ENCODE data around the gene CLTCL1. TPM values are rescaled to one million over a fixed set of nuclear protein-coding genes. Genes with fewer than 3 reads are reported as not detected.
A peak's percentile ranks its signal among the peaks of the same experiment; 100 is the strongest.
"Not testable (repeated sequence)": the region's sequence is repeated elsewhere in the genome, so short reads cannot be mapped to it uniquely, and the experiment has no call there.

CLTCL1 gene
- polyA plus RNA-seq, 1 donor, result 2.2 TPM

DNA sequence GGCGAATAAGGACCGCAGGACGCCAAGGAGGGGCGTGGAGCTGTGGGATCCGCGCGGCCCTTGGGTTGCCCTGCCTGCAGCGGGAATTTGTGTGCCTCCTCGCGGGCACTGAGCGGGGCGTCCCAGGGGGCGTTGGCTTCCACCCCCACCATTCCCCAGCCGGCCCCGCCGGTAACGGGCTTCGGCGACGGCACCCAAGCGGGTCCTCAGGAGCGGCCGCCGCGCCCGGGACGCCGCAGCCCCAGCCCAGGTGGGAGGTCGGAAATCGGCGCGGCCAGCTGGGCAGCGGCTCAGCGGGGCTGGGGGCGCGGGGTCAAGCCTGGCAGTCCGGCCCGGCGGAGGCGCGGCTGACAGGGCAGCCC is 320 bp downstream of the CLTCL1 start:
- no peaks in the 10 kb centered on the region for H3K36me3 ChIP-seq (ENCODE audit: control insufficient read depth, insufficient read depth, low read length)
- no CpG with 5 or more reads among the region's 41 CpGs for WGBS (ENCODE audit: insufficient coverage, low lambda C conversion rate)
- peaks cover 5% of the 10 kb centered on the region for H3K9me3 ChIP-seq (ENCODE audit: control insufficient read depth, low read depth, low read length)
- H3K4me3 ChIP-seq (ENCODE audit: low read length), result peak overlapping the region; percentile 51
- peaks cover 16% of the 10 kb centered on the region for H3K27me3 ChIP-seq (ENCODE audit: control insufficient read depth, insufficient read depth, low read length)
- no peak overlapping the region for H3K27ac ChIP-seq (ENCODE audit: low read length)
- peak in 1 of 2 donors; percentile 27 for DNase-seq
- H3K4me1 ChIP-seq (ENCODE audit: control insufficient read depth, insufficient read depth, low read length), result peaks cover 4% of the 10 kb centered on the region

GRCh38 chr22:19290400-19291217 is 910 bp downstream of the CLTCL1 start:
- Histone ChIP-seq H3K4me3 (ENCODE audit: low read length) (peak overlapping the region; percentile 51), H3K36me3 (ENCODE audit: control insufficient read depth, insufficient read depth, low read length) (no peaks in the 10 kb centered on the region), H3K9me3 (ENCODE audit: control insufficient read depth, low read depth, low read length) (peaks cover 5% of the 10 kb centered on the region), H3K4me1 (ENCODE audit: control insufficient read depth, insufficient read depth, low read length) (peaks cover 4% of the 10 kb centered on the region), H3K27ac (ENCODE audit: low read length) (no peak overlapping the region), H3K27me3 (ENCODE audit: control insufficient read depth, insufficient read depth, low read length) (peaks cover 16% of the 10 kb centered on the region)
- peak in 1 of 2 donors; percentile 13 for DNase-seq
- WGBS (ENCODE audit: insufficient coverage, low lambda C conversion rate), result no CpG with 5 or more reads among the region's 27 CpGs

DNA sequence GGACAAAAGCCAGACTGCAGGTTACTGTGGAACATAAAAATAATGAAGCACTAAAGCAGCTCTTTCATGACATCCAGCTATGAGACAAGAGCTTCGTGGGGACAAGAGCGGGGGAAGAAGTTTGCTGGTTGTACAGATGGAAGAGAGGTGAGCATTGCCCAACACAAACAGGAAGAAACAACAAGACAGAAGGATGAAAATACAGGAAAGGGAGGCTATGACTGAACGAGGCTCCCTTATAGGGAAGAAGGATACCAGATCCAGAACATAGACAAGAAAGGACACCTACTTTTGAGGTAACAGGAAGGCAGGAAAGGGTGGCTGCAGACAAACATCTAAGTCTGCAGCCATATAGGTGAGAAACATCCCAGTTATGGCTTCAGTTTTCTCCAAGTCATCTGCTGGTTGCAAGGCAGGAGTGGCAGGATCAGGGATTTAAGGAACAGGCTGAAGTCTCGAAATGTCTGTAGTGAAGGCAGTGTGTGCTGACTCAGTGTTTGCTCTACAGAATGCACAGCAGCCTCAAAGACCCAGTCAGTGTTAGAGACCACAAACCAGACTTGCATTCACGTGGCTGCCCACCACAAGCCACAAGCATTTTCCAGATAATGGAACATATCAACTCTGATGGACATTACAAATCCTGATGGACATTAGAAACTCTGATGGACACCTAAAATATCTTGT is 1.9 kb downstream of the CLTCL1 start:
- Histone ChIP-seq H3K27me3 (ENCODE audit: control insufficient read depth, insufficient read depth, low read length) (peaks cover 16% of the 10 kb centered on the region), H3K36me3 (ENCODE audit: control insufficient read depth, insufficient read depth, low read length) (no peaks in the 10 kb centered on the region), H3K27ac (ENCODE audit: low read length) (no peak overlapping the region), H3K4me3 (ENCODE audit: low read length) (no peak overlapping the region), H3K9me3 (ENCODE audit: control insufficient read depth, low read depth, low read length) (peaks cover 5% of the 10 kb centered on the region), H3K4me1 (ENCODE audit: control insufficient read depth, insufficient read depth, low read length) (peaks cover 4% of the 10 kb centered on the region)
- WGBS (ENCODE audit: insufficient coverage, low lambda C conversion rate), result 83% methylated on average over 2 of the region's 5 CpGs
- no peak for DNase-seq

GRCh38 chr22:19287889-19288288 is 3.6 kb downstream of the CLTCL1 start:
- WGBS (ENCODE audit: insufficient coverage, low lambda C conversion rate), result 60% methylated on average over 1 of the region's 4 CpGs
- no peak for DNase-seq

GRCh38 chr22:19287076-19287707 is 4.3 kb downstream of the CLTCL1 start:
- Histone ChIP-seq H3K27ac (ENCODE audit: low read length) (no peak overlapping the region), H3K36me3 (ENCODE audit: control insufficient read depth, insufficient read depth, low read length) (no peaks in the 10 kb centered on the region), H3K4me3 (ENCODE audit: low read length) (no peak overlapping the region), H3K4me1 (ENCODE audit: control insufficient read depth, insufficient read depth, low read length) (no peaks in the 10 kb centered on the region), H3K9me3 (ENCODE audit: control insufficient read depth, low read depth, low read length) (peaks cover 5% of the 10 kb centered on the region), H3K27me3 (ENCODE audit: control insufficient read depth, insufficient read depth, low read length) (peaks cover 16% of the 10 kb centered on the region)
- no CpG with 5 or more reads among the region's 5 CpGs for WGBS (ENCODE audit: insufficient coverage, low lambda C conversion rate)
- DNase-seq, result no peak

More at GRCh38 chr22:19287889-19288288, 3.6 kb downstream of the CLTCL1 start:
- H3K27me3 ChIP-seq (ENCODE audit: control insufficient read depth, insufficient read depth, low read length), result peaks cover 16% of the 10 kb centered on the region
- peaks cover 5% of the 10 kb centered on the region for H3K9me3 ChIP-seq (ENCODE audit: control insufficient read depth, low read depth, low read length)
- H3K4me3 ChIP-seq (ENCODE audit: low read length), result no peak overlapping the region
- H3K4me1 ChIP-seq (ENCODE audit: control insufficient read depth, insufficient read depth, low read length), result peaks cover 4% of the 10 kb centered on the region
- no peaks in the 10 kb centered on the region for H3K36me3 ChIP-seq (ENCODE audit: control insufficient read depth, insufficient read depth, low read length)
- no peak overlapping the region for H3K27ac ChIP-seq (ENCODE audit: low read length)

GRCh38 chr22:19285831-19286230 is 5.7 kb downstream of the CLTCL1 start:
- Histone ChIP-seq H3K27me3 (ENCODE audit: control insufficient read depth, insufficient read depth, low read length) (peaks cover 12% of the 10 kb centered on the region), H3K4me1 (ENCODE audit: control insufficient read depth, insufficient read depth, low read length) (no peaks in the 10 kb centered on the region), H3K9me3 (ENCODE audit: control insufficient read depth, low read depth, low read length) (peaks cover 2% of the 10 kb centered on the region), H3K27ac (ENCODE audit: low read length) (no peak overlapping the region), H3K4me3 (ENCODE audit: low read length) (no peak overlapping the region), H3K36me3 (ENCODE audit: control insufficient read depth, insufficient read depth, low read length) (no peaks in the 10 kb centered on the region)
- DNase-seq, result no peak
- WGBS (ENCODE audit: insufficient coverage, low lambda C conversion rate), result 80% methylated on average over 1 of the region's 1 CpG

DNA sequence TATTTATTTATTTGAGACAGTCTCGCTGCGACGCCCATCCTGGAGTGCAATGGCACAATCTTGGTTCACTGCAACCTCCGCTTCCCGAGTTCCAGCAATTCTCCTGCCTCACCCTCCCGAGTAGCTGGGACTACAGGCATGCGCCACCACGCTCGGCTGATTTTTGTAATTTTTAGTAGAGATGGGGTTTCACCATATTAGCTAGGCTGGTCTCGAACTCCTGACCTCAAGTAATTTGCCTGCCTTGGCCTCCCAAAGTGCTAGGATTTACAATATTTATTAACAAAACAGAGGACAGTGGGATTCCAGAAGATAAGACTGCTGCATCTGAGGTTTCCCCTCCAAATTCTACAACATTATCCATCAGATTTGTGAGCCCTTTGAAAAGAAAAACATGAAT is 12.4 kb downstream of the CLTCL1 start:
- 60% methylated on average over 1 of the region's 10 CpGs for WGBS (ENCODE audit: insufficient coverage, low lambda C conversion rate)
- H3K27me3 ChIP-seq (ENCODE audit: control insufficient read depth, insufficient read depth, low read length), result not testable (repeated sequence)

DNA sequence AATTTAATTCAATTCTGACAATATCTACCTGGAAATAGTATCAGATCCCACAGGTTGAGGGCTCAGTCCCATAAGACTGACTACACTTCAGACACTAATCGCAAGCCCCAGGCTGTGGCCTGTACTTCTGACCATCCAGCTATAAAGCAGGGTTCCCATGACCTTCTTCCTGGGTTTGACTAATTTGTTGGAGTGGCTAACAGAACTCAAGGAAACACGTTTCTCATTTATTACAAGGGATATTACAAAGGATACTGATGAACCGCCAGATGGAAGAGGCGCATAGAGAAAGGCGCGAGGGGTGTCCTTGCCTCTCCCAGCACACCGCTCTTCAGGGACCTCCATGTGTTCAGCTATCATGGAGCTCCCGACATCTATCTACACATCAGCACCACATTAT is 13.7 kb downstream of the CLTCL1 start:
- DNase-seq, result no peak
- Histone ChIP-seq H3K9me3 (ENCODE audit: control insufficient read depth, low read depth, low read length) (no peaks in the 10 kb centered on the region), H3K4me3 (ENCODE audit: low read length) (no peak overlapping the region), H3K36me3 (ENCODE audit: control insufficient read depth, insufficient read depth, low read length) (no peaks in the 10 kb centered on the region), H3K27me3 (ENCODE audit: control insufficient read depth, insufficient read depth, low read length) (no peaks in the 10 kb centered on the region), H3K27ac (ENCODE audit: low read length) (no peak overlapping the region), H3K4me1 (ENCODE audit: control insufficient read depth, insufficient read depth, low read length) (no peaks in the 10 kb centered on the region)
- no CpG with 5 or more reads among the region's 8 CpGs for WGBS (ENCODE audit: insufficient coverage, low lambda C conversion rate)

More for the DNA sequence above, 12.4 kb downstream of the CLTCL1 start:
- H3K4me1 ChIP-seq (ENCODE audit: control insufficient read depth, insufficient read depth, low read length); H3K9me3 ChIP-seq (ENCODE audit: control insufficient read depth, low read depth, low read length); H3K36me3 ChIP-seq (ENCODE audit: control insufficient read depth, insufficient read depth, low read length); H3K4me3 ChIP-seq (ENCODE audit: low read length); DNase-seq; H3K27ac ChIP-seq (ENCODE audit: low read length): not testable (repeated sequence)

DNA sequence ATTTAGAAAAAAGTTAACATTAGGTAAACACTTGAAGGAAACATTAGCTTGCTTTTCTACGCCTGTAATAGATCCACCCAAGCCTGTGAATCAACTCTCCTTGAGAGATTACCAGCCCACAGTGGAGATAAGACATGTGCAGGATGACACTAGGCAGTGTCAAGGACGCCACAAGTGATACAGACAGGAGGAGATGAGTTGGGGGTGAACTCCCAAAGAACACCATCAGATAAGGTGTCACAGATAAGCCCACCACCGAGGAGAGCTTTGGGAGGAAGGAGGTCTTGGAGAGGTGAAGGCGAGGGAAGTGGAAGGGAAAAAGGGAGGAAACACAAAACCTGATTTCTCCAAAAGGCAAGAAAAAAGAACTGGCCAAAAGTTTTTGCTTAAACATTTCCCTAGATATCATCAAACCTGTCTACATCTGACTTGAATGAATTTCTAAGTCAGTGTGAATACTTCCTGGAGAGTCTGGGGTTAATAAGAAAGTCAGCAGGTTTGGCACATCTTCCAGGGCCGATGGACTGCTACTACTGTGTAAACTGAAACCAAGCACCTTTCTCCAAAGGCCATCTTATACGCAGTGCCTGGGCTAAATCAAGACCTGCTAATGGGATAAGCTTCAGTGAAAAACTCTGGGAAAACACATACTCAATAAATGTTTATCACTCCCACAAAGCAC is 15.5 kb downstream of the CLTCL1 start:
- Histone ChIP-seq H3K9me3 (ENCODE audit: control insufficient read depth, low read depth, low read length) (no peaks in the 10 kb centered on the region), H3K27me3 (ENCODE audit: control insufficient read depth, insufficient read depth, low read length) (no peaks in the 10 kb centered on the region), H3K27ac (ENCODE audit: low read length) (no peak overlapping the region), H3K4me1 (ENCODE audit: control insufficient read depth, insufficient read depth, low read length) (no peaks in the 10 kb centered on the region), H3K4me3 (ENCODE audit: low read length) (no peak overlapping the region), H3K36me3 (ENCODE audit: control insufficient read depth, insufficient read depth, low read length) (no peaks in the 10 kb centered on the region)
- WGBS (ENCODE audit: insufficient coverage, low lambda C conversion rate), result 49% methylated on average over 2 of the region's 6 CpGs
- no peak for DNase-seq

GRCh38 chr22:19275513-19275912 is 16.0 kb downstream of the CLTCL1 start:
- no peak for DNase-seq
- H3K36me3 ChIP-seq (ENCODE audit: control insufficient read depth, insufficient read depth, low read length), result no peaks in the 10 kb centered on the region
- no peaks in the 10 kb centered on the region for H3K27me3 ChIP-seq (ENCODE audit: control insufficient read depth, insufficient read depth, low read length)
- H3K4me3 ChIP-seq (ENCODE audit: low read length), result no peak overlapping the region
- no peaks in the 10 kb centered on the region for H3K9me3 ChIP-seq (ENCODE audit: control insufficient read depth, low read depth, low read length)
- H3K4me1 ChIP-seq (ENCODE audit: control insufficient read depth, insufficient read depth, low read length), result no peaks in the 10 kb centered on the region
- WGBS (ENCODE audit: insufficient coverage, low lambda C conversion rate), result 93% methylated on average over 3 of the region's 7 CpGs
- H3K27ac ChIP-seq (ENCODE audit: low read length), result no peak overlapping the region
